Measurements from ENCODE around the gene RFC4.

Gene RFC4

DNA sequence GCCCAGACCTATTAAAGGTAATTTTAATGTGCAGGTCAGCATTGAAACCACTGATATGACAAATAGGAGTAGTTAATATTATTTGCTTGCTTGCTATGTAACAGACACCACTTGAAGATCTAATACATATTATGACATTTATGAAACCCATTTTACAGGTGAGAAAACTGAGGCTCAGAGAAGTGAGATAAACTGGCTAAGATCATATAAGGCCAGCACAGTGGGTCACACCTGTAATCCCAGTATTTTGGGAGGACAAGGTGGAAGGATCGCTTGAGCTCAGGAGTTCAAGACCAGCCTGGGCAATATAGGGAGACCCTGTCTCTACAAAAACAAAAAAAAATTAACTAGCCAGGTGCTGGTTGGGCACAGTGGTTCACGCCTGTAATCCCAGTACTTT lies 56.0 kb downstream of the RFC4 start:
- DNase-seq (ENCODE audit: extremely low read depth, low read depth): no peak
- TF ChIP-seq CTCF (IDR thresholded peaks at IDR 0.05; ENCODE audit: low read depth, low read length, missing control alignments): no peak
- H3K4me3 ChIP-seq (replicated peaks; ENCODE audit: low read depth, low read length): no peak overlapping the region

- DNase-seq (ENCODE audit: extremely low read depth, low read depth): peak; percentile 62
- no peak overlapping the region for H3K4me3 ChIP-seq (replicated peaks; ENCODE audit: low read depth, low read length)
- no peak for TF ChIP-seq CTCF (IDR thresholded peaks at IDR 0.05; ENCODE audit: low read depth, low read length, missing control alignments)
Observed at GRCh38 chr3:186746008-186746407, 60.3 kb downstream of the RFC4 start.

- no peak for TF ChIP-seq CTCF (IDR thresholded peaks at IDR 0.05; ENCODE audit: low read depth, low read length, missing control alignments)
- DNase-seq (ENCODE audit: extremely low read depth, low read depth): no peak
- H3K4me3 ChIP-seq (replicated peaks; ENCODE audit: low read depth, low read length): no peak overlapping the region
Observed at GRCh38 chr3:186743666-186744065, 62.6 kb downstream of the RFC4 start.

DNA sequence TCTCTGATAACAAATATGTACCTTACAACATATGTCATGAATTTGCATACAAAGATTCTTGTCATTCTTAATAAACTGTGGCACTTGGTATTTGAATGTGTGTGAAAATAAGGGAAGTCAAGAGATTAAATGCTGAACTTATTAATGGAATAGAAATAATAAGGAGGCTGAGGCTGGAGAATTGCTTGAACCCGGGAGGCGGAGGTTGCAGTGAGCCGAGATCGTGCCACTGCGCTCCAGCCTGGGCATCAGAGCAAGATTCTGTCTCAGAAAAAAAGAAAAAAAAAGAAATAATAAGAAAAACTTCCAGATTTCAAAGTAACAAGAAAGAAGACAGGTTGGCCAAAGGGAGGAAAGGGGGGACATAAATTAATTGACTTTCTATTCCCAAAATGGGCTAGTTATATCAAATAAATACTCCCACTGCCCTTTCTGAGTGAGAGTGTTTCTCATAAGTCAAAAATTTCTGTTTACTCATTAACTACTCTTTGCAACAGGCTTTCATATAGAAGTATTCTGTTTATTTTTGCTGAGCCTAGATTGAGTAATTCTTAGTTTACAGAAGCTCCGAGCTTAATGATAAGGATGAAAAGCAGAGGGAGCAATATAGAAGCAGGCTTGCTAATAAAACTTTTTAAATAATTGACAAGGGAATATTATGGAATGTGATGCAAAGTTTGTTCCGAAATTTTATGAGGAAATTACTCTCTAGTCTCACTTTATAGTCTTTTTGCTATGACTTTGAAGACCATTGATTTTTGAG lies 63.5 kb downstream of the RFC4 start:
- no peak overlapping the region for H3K4me3 ChIP-seq (replicated peaks; ENCODE audit: low read depth, low read length)
- no peak for TF ChIP-seq CTCF (IDR thresholded peaks at IDR 0.05; ENCODE audit: low read depth, low read length, missing control alignments)
- no peak for DNase-seq (ENCODE audit: extremely low read depth, low read depth)

All from HFF-Myc (cell line).